T-helper 2 cell treated with Interferon-gamma antibody and Interleukin-4, amounts not matched to agents 100 ng/mL and 5 ng/mL, for 36 hours (primary cell): ENCODE measurements around the gene ZDHHC11. TPM values are rescaled to one million over a fixed set of nuclear protein-coding genes. Genes with fewer than 3 reads are reported as not detected.
"Not testable (repeated sequence)": the region's sequence is repeated elsewhere in the genome, so short reads cannot be mapped to it uniquely, and the experiment has no call there.

Source experiments
- intact Hi-C: fragments of 100-400 bp; cut with micrococcal nuclease; formaldehyde crosslinking; loops from one replicate; pipeline ENCODE4 v1.15.1; 2023
- total RNA-seq: library from RNA; stranded (reverse); gene quantifications from 2 replicates; pipeline ENCODE4 v1.2.3, GENCODE V29; 2022

ZDHHC11 gene
- total RNA-seq, 1 donor from 2014 or later: 21.5 TPM

DNA sequence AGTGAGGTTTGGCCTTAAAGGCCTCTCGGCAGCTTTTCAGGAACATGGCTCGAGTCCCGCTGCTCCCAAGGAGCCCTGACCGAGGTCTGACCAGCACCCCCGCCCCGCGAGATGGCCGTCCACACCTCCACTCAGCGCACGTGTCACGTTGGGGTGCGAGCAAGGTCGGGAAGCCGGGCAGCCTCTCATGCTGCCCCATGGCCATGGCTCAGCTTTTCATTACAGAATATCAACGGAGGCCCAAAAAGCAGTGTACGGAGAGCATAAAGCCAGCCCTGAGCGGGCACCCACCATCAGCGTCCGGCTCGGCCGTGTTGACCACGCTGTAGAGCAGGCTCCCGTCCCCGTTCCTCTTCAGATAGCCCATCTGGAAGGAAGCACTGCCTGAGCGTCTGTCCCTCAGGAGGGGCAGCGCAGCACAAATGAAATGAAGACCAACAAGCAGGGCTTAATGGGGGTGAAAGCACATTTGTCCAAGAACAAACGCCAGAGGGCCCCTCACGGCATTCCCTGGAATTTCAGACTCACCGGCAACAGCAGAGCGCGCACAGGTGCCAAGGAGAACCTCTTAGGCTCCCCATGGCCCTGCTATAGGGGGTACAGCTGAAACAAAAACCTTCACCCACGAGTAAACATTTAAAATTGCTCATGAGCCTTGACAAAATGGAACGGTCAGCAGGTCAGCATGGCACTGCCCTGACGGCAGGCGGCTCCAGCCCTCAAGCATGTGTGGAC is 30.2 kb upstream of the ZDHHC11 start:
- intact Hi-C loops: no loop called here

DNA sequence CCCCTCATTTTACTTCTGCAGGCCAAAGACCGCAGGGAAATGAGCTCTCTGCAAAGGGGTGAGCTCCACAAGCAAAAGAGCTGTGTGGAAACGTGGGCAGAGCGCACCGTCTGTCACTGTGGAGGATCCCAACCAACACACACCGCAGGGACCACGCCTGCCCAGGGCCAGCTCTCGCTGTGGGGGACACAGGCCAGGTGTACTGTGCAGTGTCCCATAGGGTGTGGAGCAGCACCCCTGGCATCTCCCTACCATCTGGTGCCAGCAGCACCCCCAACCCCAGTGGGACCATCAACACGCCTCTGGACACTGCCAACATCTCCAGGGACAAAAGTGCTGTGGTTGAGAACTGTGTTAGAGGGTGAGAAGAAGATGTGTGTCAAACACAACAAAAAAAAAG is 27.9 kb upstream of the ZDHHC11 start:
- intact Hi-C loops: not testable (repeated sequence)

- intact Hi-C loops: no loop called here
Measured at GRCh38 chr5:878125-878524, 27.3 kb upstream of the ZDHHC11 start.

GRCh38 chr5:876398-877365 is 25.9 kb upstream of the ZDHHC11 start:
- intact Hi-C loops: no loop called here

GRCh38 chr5:875931-876330 is 25.1 kb upstream of the ZDHHC11 start:
- intact Hi-C loops: no loop called here

DNA sequence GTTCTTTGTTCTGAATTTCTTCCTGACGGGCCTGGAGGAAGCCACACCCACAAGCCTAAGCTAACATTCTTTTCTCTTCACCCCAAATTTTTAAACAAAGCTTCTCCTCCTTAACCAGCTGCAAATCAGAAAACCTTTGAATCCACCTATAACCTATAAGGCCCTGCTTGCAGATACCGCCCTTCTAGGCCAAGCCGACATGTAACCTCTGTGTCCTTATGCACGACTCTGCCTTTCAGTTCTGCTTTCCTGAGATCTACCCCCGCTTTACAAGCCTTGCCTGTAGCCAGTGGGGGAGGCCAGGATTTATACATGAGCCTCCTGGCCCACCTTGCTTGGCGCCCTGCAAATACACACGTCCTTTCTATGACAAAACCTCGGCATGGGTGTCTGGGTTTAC is 22.5 kb upstream of the ZDHHC11 start:
- intact Hi-C loops: no loop called here

DNA sequence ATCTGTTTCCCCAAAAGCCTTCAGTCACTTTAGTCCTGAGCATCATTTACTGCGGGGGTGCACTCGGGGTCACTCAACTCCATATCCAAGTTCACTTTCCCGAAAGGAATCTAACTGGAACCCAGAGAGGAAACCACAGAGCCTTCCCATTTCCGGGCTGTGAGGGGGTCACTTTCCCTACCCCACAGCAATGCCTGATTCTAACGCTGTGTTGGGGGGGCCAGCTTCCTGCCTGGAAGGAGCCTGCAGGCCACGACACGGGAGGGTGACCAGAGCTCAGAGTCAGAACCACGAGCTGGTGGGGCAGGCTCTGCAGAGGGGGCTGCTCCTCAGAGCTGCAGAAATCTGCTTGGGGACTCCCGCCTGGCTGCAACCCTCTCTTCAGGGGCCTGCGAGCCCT is 21.5 kb upstream of the ZDHHC11 start:
- intact Hi-C loops: no loop called here

DNA sequence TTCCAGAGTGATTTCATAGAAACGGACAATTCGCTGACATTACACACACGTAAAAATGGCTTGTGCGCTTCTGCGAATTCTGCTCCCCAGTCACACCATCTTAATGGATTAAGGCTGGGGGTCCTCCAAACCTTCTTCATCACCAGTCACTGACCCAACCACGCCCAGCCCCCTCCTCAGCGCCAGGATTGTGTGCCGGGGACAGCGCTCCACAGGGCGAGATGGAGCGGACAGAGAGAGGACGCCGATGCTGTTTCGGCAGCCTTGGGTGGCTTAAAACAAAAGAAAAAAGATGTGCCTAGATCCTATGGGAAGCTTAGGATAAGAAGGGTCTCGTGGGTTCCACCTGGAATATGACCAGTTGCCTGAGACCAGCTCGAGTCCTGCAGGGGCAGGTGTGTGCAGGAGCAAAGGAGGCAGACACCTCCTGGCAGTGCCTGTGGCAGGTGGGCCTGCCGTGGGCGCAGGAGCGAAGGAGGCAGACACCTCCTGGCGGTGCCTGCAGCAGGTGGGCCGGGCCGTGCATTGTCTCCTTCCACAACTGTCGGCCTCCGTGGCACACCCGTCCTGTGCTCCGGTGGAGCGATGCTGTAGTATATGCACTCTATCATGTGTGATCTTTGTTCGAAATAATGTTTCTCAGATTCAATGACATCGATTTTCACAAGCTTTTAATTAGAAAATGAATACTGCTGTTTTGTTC is 21.0 kb upstream of the ZDHHC11 start:
- intact Hi-C loops: no loop called here

DNA sequence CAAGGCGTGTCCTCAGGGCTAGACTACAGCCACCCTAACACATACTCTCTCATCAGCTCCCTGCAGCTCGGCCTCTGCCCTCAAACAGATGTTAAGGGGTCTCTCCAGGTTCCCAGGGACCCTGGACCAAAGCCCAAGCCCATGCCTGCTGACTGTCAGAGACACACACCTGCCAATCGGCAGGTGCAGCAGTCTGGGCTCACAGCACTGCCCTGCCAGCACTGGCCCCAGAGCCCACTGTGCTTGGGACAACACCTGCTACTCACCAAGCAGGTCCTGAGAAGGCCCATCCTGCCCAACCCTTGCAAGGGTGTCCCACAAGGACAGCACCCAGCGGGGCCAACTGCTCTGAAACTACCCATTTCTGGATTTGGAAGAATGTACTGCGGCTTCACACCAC is 20.2 kb upstream of the ZDHHC11 start:
- intact Hi-C loops: no loop called here

DNA sequence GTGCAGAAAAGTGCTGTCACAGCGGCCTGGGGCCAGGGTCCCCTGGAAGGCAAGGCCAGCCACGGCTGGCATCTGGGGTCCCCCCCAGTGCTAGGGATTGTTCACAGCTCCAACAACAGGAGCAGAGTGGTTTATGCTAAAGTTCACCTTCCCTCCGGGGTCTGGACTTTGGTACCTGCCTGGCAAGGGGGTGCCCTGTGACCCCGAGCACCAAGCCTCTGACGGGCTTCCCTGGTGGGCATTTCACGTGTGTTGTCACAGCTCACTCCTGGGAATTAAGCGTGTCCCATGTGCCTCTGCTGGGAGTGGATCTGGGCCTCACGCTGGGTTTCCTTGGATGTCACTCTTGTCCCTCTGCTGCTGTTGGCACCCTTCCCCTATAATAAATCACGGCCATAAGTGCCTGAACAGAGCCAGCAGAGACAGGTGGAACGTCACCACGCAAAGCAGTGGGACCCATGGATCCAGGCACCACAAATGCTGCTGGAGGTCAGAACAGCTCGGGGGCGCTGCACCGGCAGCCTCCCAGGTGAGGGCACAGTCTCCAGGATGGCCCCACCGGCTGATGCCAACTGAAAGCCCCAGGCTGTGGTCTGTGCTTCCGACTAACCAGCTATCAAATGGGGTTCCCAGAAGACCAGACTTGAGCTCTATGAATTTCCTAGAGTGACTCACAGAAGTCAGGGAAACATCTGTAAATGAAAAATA is 17.8 kb upstream of the ZDHHC11 start:
- intact Hi-C loops: no loop called here

GRCh38 chr5:867300-867870 is 16.6 kb upstream of the ZDHHC11 start:
- intact Hi-C loops: no loop called here

DNA sequence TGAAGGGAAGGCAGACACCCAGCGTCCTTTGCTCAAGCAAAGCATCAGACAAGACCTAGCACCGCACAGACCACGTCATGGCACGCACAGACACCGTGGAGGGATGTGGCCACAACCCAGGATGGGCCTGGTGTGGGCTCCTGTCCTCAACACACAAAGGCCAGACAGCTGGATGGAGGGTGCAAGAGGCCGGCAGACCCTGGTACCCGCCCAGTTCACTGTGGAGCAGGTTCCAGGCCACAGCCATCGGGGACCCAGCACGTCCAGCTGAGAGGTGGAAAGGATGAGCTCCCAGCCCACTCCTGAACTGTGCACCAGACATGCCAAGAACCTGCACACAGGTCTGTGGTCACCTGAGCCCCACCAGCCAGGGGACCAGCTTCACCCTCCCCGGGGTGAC is 15.0 kb upstream of the ZDHHC11 start:
- intact Hi-C loops: no loop called here

DNA sequence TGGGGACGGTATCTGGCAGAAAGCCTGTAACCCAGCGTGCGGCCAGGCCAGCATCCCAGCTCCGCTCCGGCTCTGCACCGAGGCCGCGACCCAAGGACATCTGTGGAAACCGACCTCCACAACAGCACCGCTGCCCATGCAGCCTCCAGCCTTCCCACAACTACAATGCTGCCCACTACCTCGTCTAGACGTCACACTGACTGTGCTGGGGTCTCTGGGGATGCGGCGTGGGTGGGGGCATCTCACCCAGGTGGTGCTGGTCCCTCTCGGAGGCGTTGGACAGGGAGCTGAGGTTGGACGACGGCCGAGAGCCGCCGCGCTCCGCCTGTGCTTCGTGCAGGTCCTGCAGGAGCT is 14.4 kb upstream of the ZDHHC11 start:
- intact Hi-C loops: no loop called here

GRCh38 chr5:864492-865167 is 13.8 kb upstream of the ZDHHC11 start:
- intact Hi-C loops: no loop called here

GRCh38 chr5:863244-863805 is 12.5 kb upstream of the ZDHHC11 start:
- intact Hi-C loops: no loop called here

DNA sequence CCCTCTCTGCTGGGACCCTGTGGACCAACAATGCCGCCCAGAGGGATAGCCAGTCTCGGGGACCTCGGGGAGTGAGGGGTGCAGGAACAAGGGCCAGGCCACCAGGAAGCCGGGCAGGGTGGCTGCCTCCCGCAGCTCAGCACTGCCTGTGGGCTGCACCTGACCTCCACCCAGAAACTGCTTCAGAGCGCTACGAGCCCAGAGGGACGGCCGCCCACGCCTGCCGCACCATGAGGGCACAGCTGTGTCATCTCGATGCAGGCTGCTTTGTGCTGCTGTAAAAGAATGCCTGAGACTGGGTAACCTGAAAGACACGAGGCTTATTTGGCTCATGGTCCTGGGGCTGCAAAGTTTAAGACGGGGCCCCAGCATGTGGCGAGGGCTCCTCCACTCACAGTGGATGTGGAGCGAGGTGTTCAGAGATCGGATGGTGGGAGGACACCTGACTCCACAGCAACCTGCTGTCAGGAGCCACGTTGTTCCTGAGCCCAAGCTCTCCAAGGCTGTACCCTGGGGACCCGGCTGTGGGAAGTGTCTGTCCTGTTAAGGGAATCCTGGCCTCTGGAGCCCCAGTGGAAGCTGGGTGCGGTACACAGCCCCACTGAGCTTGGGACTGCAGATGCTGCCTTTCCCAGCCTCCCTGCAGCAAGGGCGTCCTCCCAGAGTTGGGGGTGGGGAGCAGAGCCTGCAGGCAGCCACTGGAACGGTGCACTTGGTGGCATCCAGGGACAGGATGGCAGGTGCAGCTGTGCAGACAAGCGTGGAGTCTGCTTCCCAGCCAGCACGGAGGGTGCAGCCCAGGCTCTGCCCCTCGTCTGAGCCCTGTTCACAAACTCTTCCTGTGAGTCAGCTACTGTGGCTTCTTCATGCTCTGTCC is 11.8 kb upstream of the ZDHHC11 start:
- intact Hi-C loops: no loop called here

- intact Hi-C loops: no loop called here
Measured at GRCh38 chr5:861442-862366, 10.9 kb upstream of the ZDHHC11 start.
